PC-9 (cell line): ENCODE data around the gene ARNT2.

Experiments
- EZH2 ChIP-seq: fragments of 200-600 bp; sonication (generic); IDR thresholded peaks from 2 replicates; pipeline ENCODE4 v1.8.0; 2017; ENCODE audit warnings: antibody characterized with exemption, low read depth
- TF ChIP-seq, protein P1 (sequence below): fragments of 200-600 bp; sonication (generic); conservative IDR thresholded peaks from 2 replicates; pipeline ENCODE4 v1.6.1; 2017; ENCODE audit warnings: mixed run types, antibody characterized with exemption, mild to moderate bottlenecking, moderate library complexity

DNA sequence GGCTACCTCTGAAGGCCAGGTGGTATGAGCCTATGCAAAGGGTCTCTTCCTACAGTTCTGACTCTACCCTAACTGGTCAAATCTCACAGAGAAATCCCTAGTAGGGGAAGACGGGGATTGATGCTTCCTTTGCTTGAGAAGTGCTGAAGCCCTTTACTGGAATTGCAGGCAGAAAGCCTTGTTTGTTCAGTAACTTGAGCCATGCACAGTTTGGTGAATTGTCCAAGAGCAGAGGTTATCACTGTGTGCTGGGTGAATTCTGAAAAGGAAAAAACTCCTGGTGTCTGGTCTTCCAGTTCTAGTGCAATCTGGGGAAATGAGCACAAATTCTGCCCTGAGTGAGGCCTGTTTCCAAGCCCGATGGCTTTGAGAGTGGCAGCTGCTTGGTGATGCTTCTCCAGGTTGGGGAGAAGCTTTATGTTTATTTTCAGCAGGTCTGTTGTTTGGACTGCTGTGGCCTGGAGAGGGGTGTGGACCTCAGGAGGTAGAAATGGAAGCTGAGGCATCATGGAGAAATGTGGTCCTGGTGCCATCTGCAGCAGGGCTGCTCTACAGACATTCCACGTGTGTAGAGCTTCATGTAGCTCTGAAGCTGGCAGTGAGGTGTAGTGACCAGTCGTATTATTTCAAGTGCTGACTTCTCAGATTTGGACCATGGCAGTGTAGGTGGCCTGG lies 60.9 kb downstream of the ARNT2 start:
- TF ChIP-seq, protein P1, sequence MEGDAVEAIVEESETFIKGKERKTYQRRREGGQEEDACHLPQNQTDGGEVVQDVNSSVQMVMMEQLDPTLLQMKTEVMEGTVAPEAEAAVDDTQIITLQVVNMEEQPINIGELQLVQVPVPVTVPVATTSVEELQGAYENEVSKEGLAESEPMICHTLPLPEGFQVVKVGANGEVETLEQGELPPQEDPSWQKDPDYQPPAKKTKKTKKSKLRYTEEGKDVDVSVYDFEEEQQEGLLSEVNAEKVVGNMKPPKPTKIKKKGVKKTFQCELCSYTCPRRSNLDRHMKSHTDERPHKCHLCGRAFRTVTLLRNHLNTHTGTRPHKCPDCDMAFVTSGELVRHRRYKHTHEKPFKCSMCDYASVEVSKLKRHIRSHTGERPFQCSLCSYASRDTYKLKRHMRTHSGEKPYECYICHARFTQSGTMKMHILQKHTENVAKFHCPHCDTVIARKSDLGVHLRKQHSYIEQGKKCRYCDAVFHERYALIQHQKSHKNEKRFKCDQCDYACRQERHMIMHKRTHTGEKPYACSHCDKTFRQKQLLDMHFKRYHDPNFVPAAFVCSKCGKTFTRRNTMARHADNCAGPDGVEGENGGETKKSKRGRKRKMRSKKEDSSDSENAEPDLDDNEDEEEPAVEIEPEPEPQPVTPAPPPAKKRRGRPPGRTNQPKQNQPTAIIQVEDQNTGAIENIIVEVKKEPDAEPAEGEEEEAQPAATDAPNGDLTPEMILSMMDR = no peak
- TF ChIP-seq EZH2 = no peak
